MM.1S (cell line): ENCODE data around the gene UBL3.

Source experiments
- DNase-seq: peaks from one replicate; pipeline ENCODE4 v3.0.0-alpha.2; 2015
- H2AFZ ChIP-seq: fragments of 300-600 bp; sonication (generic); 2 replicates; pipeline ENCODE4 v1.6.0; 2016; ENCODE audit warnings: antibody characterized with exemption, low read length
- H3F3A ChIP-seq: fragments of 300-600 bp; sonication (generic); 2 replicates; pipeline ENCODE4 v1.6.1; 2016; ENCODE audit warnings: mild to moderate bottlenecking, antibody characterized with exemption, low read length, moderate library complexity, mixed read lengths; ENCODE audit not compliant: insufficient read depth
- H3K27ac ChIP-seq: fragments of 300-600 bp; sonication (generic); 2 replicates; pipeline ENCODE4 v1.5.1; 2016; ENCODE audit warnings: mild to moderate bottlenecking, low read length
- H3K27me3 ChIP-seq: fragments of 300-600 bp; sonication (generic); replicated peaks from 2 replicates; pipeline ENCODE4 v1.6.0; 2016; ENCODE audit warnings: low read length; ENCODE audit not compliant: insufficient read depth
- H3K36me3 ChIP-seq: fragments of 300-600 bp; sonication (generic); replicated peaks from 2 replicates; pipeline ENCODE4 v1.6.1; 2016; ENCODE audit warnings: mild to moderate bottlenecking, low read length, mixed read lengths; ENCODE audit not compliant: insufficient read depth
- H3K4me1 ChIP-seq: fragments of 300-600 bp; sonication (generic); 2 replicates; pipeline ENCODE4 v1.6.1; 2016; ENCODE audit warnings: low read length, mixed read lengths
- H3K4me2 ChIP-seq: fragments of 300-600 bp; sonication (generic); 2 replicates; pipeline ENCODE4 v1.6.0; 2016; ENCODE audit warnings: low read depth, low read length
- H3K4me3 ChIP-seq: fragments of 300-600 bp; sonication (generic); 2 replicates; pipeline ENCODE4 v1.5.1; 2016; ENCODE audit warnings: low read length, mixed read lengths
- H3K79me2 ChIP-seq: fragments of 300-600 bp; sonication (generic); 2 replicates; pipeline ENCODE4 v1.6.1; 2016; ENCODE audit warnings: mixed run types, low read length, mixed read lengths
- H3K9ac ChIP-seq: fragments of 300-600 bp; sonication (generic); 2 replicates; pipeline ENCODE4 v1.6.1; 2016; ENCODE audit warnings: low read length, mixed read lengths
- H3K9me2 ChIP-seq: fragments of 300-600 bp; sonication (generic); replicated peaks from 2 replicates; pipeline ENCODE4 v1.6.1; 2016; ENCODE audit warnings: mild to moderate bottlenecking, low read length, mixed read lengths; ENCODE audit not compliant: insufficient read depth
- H3K9me3 ChIP-seq: fragments of 300-600 bp; sonication (generic); replicated peaks from 2 replicates; pipeline ENCODE4 v1.6.1; 2016; ENCODE audit warnings: mild to moderate bottlenecking, low read length, mixed read lengths; ENCODE audit not compliant: insufficient read depth
- H4K20me1 ChIP-seq: fragments of 300-600 bp; sonication (generic); 2 replicates; pipeline ENCODE4 v1.6.1; 2016; ENCODE audit warnings: mild to moderate bottlenecking, low read length, moderate library complexity, mixed read lengths; ENCODE audit not compliant: insufficient read depth
- CTCF ChIP-seq: fragments of 300-600 bp; sonication (generic); IDR thresholded peaks from 2 replicates; pipeline ENCODE4 v1.5.1; 2016; ENCODE audit warnings: antibody characterized with exemption, low read length, mixed read lengths
- EZH2 ChIP-seq: fragments of 300-600 bp; sonication (generic); optimal IDR thresholded peaks from 2 replicates; pipeline ENCODE3; 2017; ENCODE audit warnings: low read depth, mild to moderate bottlenecking, antibody characterized with exemption, low read length, mixed read lengths
- EZH2phosphoT487 ChIP-seq: fragments of 300-600 bp; sonication (generic); IDR thresholded peaks from 2 replicates; pipeline ENCODE4 v1.6.1; 2018; ENCODE audit warnings: antibody characterized with exemption, low read length

The UBL3 gene

GRCh38 chr13:29716493-29716892 lies 133.9 kb downstream of the UBL3 start:
- TF ChIP-seq EZH2 (no peak), CTCF (no peak), EZH2phosphoT487 (no peak)
- Histone ChIP-seq H3K79me2 (no peaks in the 10 kb centered on the region), H3K9me3 (no peaks in the 10 kb centered on the region), H3K36me3 (no peaks in the 10 kb centered on the region), H3K27ac (no peak overlapping the region), H3K9me2 (no peaks in the 10 kb centered on the region), H3K9ac (no peak overlapping the region), H3F3A (no peaks in the 10 kb centered on the region), H3K4me1 (no peaks in the 10 kb centered on the region), H3K4me3 (no peak overlapping the region), H2AFZ (no peak overlapping the region), H3K4me2 (no peak overlapping the region), H4K20me1 (no peaks in the 10 kb centered on the region), H3K27me3 (no peaks in the 10 kb centered on the region)
- no peak for DNase-seq
